K562 (cell line): ENCODE data around the gene CCDC68. TPM values are rescaled to one million over a fixed set of nuclear protein-coding genes. Genes with fewer than 3 reads are reported as not detected.

Experiments
- CEBPZ ChIP-seq: fragments of 150-350 bp; IDR thresholded peaks from 2 replicates; pipeline ENCODE4 v1.6.1; 2014; ENCODE audit warnings: low read depth, mild to moderate bottlenecking, low read length, borderline replicate concordance
- CTCF ChIP-seq, 3 experiments: IDR thresholded peaks in 2 of 3; conservative IDR thresholded peaks in 1 of 3; 2 replicates each; pipeline ENCODE4 v1.5.1; 2011 to 2012; ENCODE audit warnings: low read length in 3 of 3, mild to moderate bottlenecking in 3 of 3, control low read depth in 2 of 3, improper control_type of control experiment in 1 of 3, inconsistent platforms in 1 of 3, low read depth in 1 of 3, mixed read lengths in 1 of 3, moderate library complexity in 1 of 3; ENCODE audit not compliant: insufficient read depth in 2 of 3
- ID3 ChIP-seq, 2 experiments: fragments of 250-450 bp in 1 of 2; fragments of 450-650 bp in 1 of 2; sonication (Bioruptor Pico) in 1 of 2; IDR thresholded peaks; 2 replicates each; pipeline versions ENCODE4 v1.6.1 to v1.8.0; 2016 to 2021; ENCODE audit warnings: mild to moderate bottlenecking in 2 of 2, moderate library complexity in 2 of 2, missing compliant biosample characterization in 1 of 2, missing genetic modification characterization in 1 of 2
- KDM1A ChIP-seq, 2 experiments: fragments of 450-650 bp; IDR thresholded peaks; 2 replicates each; pipeline ENCODE4 v1.6.1; 2016; ENCODE audit warnings: mild to moderate bottlenecking in 2 of 2
- NEUROD1 ChIP-seq: fragments of 150-350 bp; IDR thresholded peaks from 2 replicates; pipeline ENCODE4 v1.6.1; 2014; ENCODE audit warnings: borderline replicate concordance, low read length, low read depth; ENCODE audit not compliant: partially characterized antibody
- RCOR1 ChIP-seq, 2 experiments: IDR thresholded peaks; 2 replicates each; pipeline ENCODE4 v1.6.1; 2012; ENCODE audit warnings: low read depth in 2 of 2, low read length in 2 of 2, borderline replicate concordance in 1 of 2, improper control_type of control experiment in 1 of 2
- SAFB ChIP-seq: fragments of 200-400 bp; formaldehyde crosslinking; IDR thresholded peaks from 2 replicates; pipeline ENCODE4 v1.6.1; 2017; ENCODE audit warnings: low read depth, low read length, borderline replicate concordance
- SMAD2 ChIP-seq: fragments of 150-350 bp; IDR thresholded peaks from 2 replicates; pipeline ENCODE4 v1.6.1; 2014; ENCODE audit warnings: low read depth, mild to moderate bottlenecking, low read length
- TAF7 ChIP-seq: fragments of 450-650 bp; IDR thresholded peaks from 2 replicates; pipeline ENCODE4 v1.6.1; 2016; ENCODE audit warnings: missing genetic modification characterization, missing compliant biosample characterization
- ZNF512 ChIP-seq: IDR thresholded peaks from 2 replicates; pipeline ENCODE4 v1.6.1; 2016; ENCODE audit warnings: missing genetic modification characterization, missing compliant biosample characterization
- ZNF785 ChIP-seq: fragments of 250-450 bp; sonication (Bioruptor Pico); IDR thresholded peaks from 2 replicates; pipeline ENCODE4 v1.4.0; 2020; ENCODE audit warnings: mild to moderate bottlenecking
- polyA plus RNA-seq, 8 experiments: library from polyadenylated mRNA; depleted of rRNA in 4 of 8; stranded (reverse) in 5 of 8; unstranded in 3 of 8; fragments of >200 nt; fragmentation: Nextera tagmentation in 2 of 8; fragmentation: Illumina TruSeq in 1 of 8; extraction: Ambion mirVana in 2 of 8; extraction: Trizol in 1 of 8; gene quantifications; 2 replicates each; pipeline versions ENCODE4 v1.2.1 to v1.2.3, GENCODE V29; 2011 to 2014; ENCODE audit warnings: inconsistent platforms in 1 of 8, missing spikeins in 1 of 8
- total RNA-seq, 7 experiments: library from RNA; depleted of rRNA in 6 of 7; stranded (reverse); fragments of >200 nt in 6 of 7; fragmentation: Illumina TruSeq in 2 of 7; extraction: Trizol in 2 of 7; gene quantifications; 2 replicates each; pipeline versions ENCODE4 v1.2.1 to v1.2.3, GENCODE V29; 2011 to 2021; ENCODE audit warnings: low replicate concordance in 1 of 7

The CCDC68 gene
- total and polyA plus RNA-seq, 9 of the 15 experiments (the other 6 are each of a cell fraction or from before 2014, with no cell fraction given) = 0.28 to 4.5 (median 1.4) TPM

- no peak for TF ChIP-seq CEBPZ
- TF ChIP-seq ZNF785 (CRISPR knock-in tag) = no peak
- peak in 1 of 3 experiments; percentile 10; a peak in 1 of 6 replicates for TF ChIP-seq CTCF (IDR thresholded peaks at IDR 0.05 in 2 of 3, conservative IDR thresholded peaks at IDR 0.05 in 1 of 3; ENCODE audit: insufficient read depth in 2 of 3, low read depth in 1 of 3, low read length in 3 of 3)
- no peak for TF ChIP-seq SMAD2
- TF ChIP-seq ZNF512 (tag) = no peak
- no peak for TF ChIP-seq ID3 (CRISPR knock-in tag; IDR thresholded peaks at IDR 0.05)
- peak; percentile 91 for TF ChIP-seq ID3 (tag; IDR thresholded peaks at IDR 0.05)
- peak; percentile 36 for TF ChIP-seq NEUROD1
- TF ChIP-seq KDM1A (IDR thresholded peaks at IDR 0.05) = peak in 1 of 2 experiments; percentile 26; a peak in 1 of 4 replicates
- TF ChIP-seq TAF7 (tag) = no peak
- no peak for TF ChIP-seq RCOR1 (IDR thresholded peaks at IDR 0.05; ENCODE audit: borderline replicate concordance in 1 of 2, low read depth in 2 of 2, low read length in 2 of 2)
- no peak for TF ChIP-seq SAFB
Measured at GRCh38 chr18:54946149-54946581, 13.1 kb downstream of the CCDC68 start (continued).
